ENCODE measurements around the gene GUCY1A1. TPM values are rescaled to one million over a fixed set of nuclear protein-coding genes. Genes with fewer than 3 reads are reported as not detected.

The GUCY1A1 gene, protein sequence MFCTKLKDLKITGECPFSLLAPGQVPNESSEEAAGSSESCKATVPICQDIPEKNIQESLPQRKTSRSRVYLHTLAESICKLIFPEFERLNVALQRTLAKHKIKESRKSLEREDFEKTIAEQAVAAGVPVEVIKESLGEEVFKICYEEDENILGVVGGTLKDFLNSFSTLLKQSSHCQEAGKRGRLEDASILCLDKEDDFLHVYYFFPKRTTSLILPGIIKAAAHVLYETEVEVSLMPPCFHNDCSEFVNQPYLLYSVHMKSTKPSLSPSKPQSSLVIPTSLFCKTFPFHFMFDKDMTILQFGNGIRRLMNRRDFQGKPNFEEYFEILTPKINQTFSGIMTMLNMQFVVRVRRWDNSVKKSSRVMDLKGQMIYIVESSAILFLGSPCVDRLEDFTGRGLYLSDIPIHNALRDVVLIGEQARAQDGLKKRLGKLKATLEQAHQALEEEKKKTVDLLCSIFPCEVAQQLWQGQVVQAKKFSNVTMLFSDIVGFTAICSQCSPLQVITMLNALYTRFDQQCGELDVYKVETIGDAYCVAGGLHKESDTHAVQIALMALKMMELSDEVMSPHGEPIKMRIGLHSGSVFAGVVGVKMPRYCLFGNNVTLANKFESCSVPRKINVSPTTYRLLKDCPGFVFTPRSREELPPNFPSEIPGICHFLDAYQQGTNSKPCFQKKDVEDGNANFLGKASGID
- not detected in 5 replicates for total RNA-seq (2022; extraction: Qiagen RNA extraction)

DNA sequence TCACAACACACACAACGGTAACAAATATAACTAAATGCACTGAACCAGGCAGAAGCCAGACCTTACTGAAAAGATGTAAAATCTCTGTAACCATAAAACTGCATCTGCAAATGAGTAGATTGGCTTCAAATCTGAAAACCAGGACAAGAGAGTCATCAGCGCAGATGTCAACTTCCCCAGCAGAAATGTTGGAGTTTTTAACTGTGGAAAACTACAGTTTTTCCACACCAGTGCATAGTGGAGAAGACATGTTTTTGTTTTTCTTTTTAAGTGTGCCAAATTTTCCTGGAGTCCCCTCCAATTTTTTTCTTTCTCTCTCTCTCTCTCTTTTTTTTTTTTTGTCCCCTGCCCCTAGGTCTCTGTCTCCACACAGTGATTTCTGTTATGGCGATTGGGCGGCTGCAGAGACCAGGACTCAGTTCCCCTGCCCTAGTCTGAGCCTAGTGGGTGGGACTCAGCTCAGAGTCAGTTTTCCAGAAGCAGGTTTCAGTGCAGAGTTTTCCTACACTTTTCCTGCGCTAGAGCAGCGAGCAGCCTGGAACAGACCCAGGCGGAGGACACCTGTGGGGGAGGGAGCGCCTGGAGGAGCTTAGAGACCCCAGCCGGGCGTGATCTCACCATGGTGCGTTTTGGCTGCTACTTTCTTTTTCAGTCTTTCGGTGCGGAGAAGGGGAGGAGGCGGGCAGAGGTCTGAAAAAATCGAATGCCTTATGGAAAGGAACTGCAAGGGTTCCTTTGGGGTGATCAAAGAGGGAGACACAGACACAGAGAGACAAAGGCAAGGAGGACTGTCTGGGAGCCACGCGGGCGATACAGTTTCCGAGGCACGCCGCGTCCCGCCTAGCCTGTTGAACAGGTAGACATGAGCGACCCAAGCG lies at the start of gene GUCY1A1:
Gene GUCY1A1 (plus strand): TSS at position 505 of the 878 bp plus-strand sequence. CDS start 30,020 bp downstream, outside the sequence.

DNA sequence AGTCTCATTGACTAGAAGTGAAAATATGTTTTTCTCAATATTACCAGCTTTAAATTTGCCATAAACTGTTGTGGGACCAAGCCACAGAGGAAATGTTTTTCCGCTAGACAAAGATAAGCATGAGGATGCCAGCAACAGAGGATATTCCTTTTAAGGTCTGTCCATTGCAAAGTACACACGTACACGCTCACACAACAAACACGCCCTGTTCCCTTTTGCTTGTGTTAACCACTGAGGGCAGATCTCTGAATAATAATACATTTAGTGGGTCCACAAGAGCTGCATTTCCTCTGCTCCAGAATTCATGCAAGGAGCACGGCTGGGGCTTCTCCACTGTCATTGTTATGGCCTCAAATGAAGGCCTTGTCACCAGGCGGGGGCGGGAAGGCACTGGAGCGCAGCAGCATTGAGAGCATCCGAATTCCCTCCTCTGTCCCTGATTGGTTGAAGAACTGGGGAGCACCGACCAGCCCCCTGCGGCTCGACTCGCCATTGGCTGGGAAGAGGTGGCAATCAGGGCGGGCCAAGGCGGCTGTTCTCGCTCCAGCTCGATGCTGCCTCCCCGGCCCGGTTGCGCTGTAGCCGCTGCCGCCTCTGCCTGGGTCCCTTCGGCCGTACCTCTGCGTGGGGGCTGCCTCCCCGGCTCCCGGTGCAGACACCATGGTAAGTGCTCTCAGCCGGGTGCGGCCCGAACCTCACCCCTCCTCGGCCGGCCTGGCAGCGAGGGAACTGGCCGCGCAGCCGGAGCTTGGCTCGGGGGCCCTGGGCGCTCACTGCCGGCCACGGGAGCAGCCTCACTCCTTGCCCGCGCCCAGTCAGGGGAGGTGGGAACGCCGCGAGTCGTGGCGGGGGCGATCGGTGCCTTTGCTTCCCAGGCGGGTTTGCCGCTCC lies 92.1 kb downstream of the GUCY1A1 start, which contains the start of gene GUCY1B1:
Gene GUCY1B1 (plus strand): TSS at position 541 of the 891 bp plus-strand sequence. CDS start 120 bp downstream, at position 661.

Other genes starting within 250 kb of the GUCY1A1 start
- gene GUCY1B1, start 92.2 kb downstream of the GUCY1A1 start, total RNA-seq (2022; extraction: Qiagen RNA extraction) = 0.17 to 0.30 TPM (median 0.20 TPM) in 5 replicates
- gene ASIC5, start 199.4 kb downstream of the GUCY1A1 start, total RNA-seq (2022; extraction: Qiagen RNA extraction) = not detected in 5 replicates
- 0.37 to 0.63 TPM (median 0.55 TPM) in 5 replicates for gene TDO2, start 236.8 kb downstream of the GUCY1A1 start, total RNA-seq (2022; extraction: Qiagen RNA extraction)

Measured in A549 treated with AZD2906 at 1 μM for 4 hours (cell line).